ENCODE data around the gene PTGES2. TPM values are rescaled to one million over a fixed set of nuclear protein-coding genes. Genes with fewer than 3 reads are reported as not detected.
A peak's percentile ranks its signal among the peaks of the same experiment; 100 is the strongest.

PTGES2 gene
- total and polyA plus RNA-seq, 11 donors, result 116 to 179 (median 139) TPM

- H3K27ac ChIP-seq, result peak overlapping the region in 2 of 12 donors; percentile 91 to 99
These were observed 56.7 kb downstream of the PTGES2 start for GRCh38 chr9:128070874-128071273.

More at GRCh38 chr9:128070874-128071273, 56.7 kb downstream of the PTGES2 start:
- no peak for ATAC-seq
- TF ChIP-seq CTCF (IDR thresholded peaks at IDR 0.05), result no peak
- TF ChIP-seq POLR2A (IDR thresholded peaks at IDR 0.05), result no peak
- H3K4me3 ChIP-seq, result peak overlapping the region in 1 of 12 donors; percentile 96
- no peak for DNase-seq
- 76 to 83% (median 81%) methylated on average over 7 of the region's 7 CpGs for WGBS, 4 donors
- intact Hi-C loops (cut with DNase I), result no loop called here
- no peaks in the 10 kb centered on the region for H3K36me3 ChIP-seq
- no peaks in the 10 kb centered on the region for H3K27me3 ChIP-seq
- no peaks in the 10 kb centered on the region for H3K9me3 ChIP-seq
- peaks cover 6 to 76% (median 45%) of the 10 kb centered on the region in 12 donors for H3K4me1 ChIP-seq

Other genes starting within 250 kb of the PTGES2 start
- gene ST6GALNAC6, start 228.1 kb downstream of the PTGES2 start, total RNA-seq, result 10 to 100 TPM; 28.4 to 75.9 (median 45.6) TPM
- 10 to 100 TPM; 35.7 to 37.5 TPM for gene ST6GALNAC6, start 228.1 kb downstream of the PTGES2 start, polyA plus RNA-seq
- gene ST6GALNAC4, start 210.7 kb downstream of the PTGES2 start, total RNA-seq, result 10 to 100 TPM; 28.3 to 66.1 (median 42.6) TPM
- gene ST6GALNAC4, start 210.7 kb downstream of the PTGES2 start, polyA plus RNA-seq, result 10 to 100 TPM; 17.0 to 72.0 TPM
- under 1 TPM in 7 of 9 donors, not detected in 2; 0.33 to 0.77 (median 0.51) TPM for gene PIP5KL1, start 197.0 kb downstream of the PTGES2 start, total RNA-seq
- under 1 TPM; 0.12 to 0.15 TPM for gene PIP5KL1, start 197.0 kb downstream of the PTGES2 start, polyA plus RNA-seq
- 10 to 100 TPM in 7 of 9 donors, 1 to 10 TPM in 2; 7.2 to 19.5 (median 11.7) TPM for gene DPM2, start 189.9 kb downstream of the PTGES2 start, total RNA-seq
- gene DPM2, start 189.9 kb downstream of the PTGES2 start, polyA plus RNA-seq, result 10 to 100 TPM; 15.3 to 31.7 TPM
- gene EEIG1, start 146.7 kb downstream of the PTGES2 start, total RNA-seq, result 10 to 100 TPM in 7 of 9 donors, 1 to 10 TPM in 2; 5.4 to 45.2 (median 24.1) TPM
- gene EEIG1, start 146.7 kb downstream of the PTGES2 start, polyA plus RNA-seq, result 10 to 100 TPM in 1 of 2 donors, 1 to 10 TPM in 1; 9.2 to 10.4 TPM
- 1 to 10 TPM; 3.5 to 8.9 (median 7.2) TPM for gene NAIF1, start 60.4 kb downstream of the PTGES2 start, total RNA-seq
- 1 to 10 TPM; 4.0 to 5.0 TPM for gene NAIF1, start 60.4 kb downstream of the PTGES2 start, polyA plus RNA-seq
- gene SLC25A25, start 59.5 kb downstream of the PTGES2 start, total RNA-seq, result 10 to 100 TPM in 3 of 9 donors, 1 to 10 TPM in 6; 3.2 to 15.1 (median 6.7) TPM
- gene SLC25A25, start 59.5 kb downstream of the PTGES2 start, polyA plus RNA-seq, result 1 to 10 TPM; 1.7 to 8.8 TPM
- 1 to 10 TPM in 1 of 9 donors, not detected in 8; 5.8 TPM for gene LCN2, start 21.7 kb upstream of the PTGES2 start, total RNA-seq
- gene LCN2, start 21.7 kb upstream of the PTGES2 start, polyA plus RNA-seq, result 1 to 10 TPM in 1 of 2 donors, not detected in 1; 1.1 TPM
- gene BBLN, start 32.5 kb upstream of the PTGES2 start, total RNA-seq, result 100 to 1,000 TPM in 2 of 9 donors, 10 to 100 TPM in 7; 29.9 to 280 (median 46.4) TPM
- 100 to 1,000 TPM in 1 of 2 donors, 10 to 100 TPM in 1; 47.3 to 122 TPM for gene BBLN, start 32.5 kb upstream of the PTGES2 start, polyA plus RNA-seq
- 100 to 1,000 TPM in 1 of 9 donors, 10 to 100 TPM in 8; 42.6 to 101 (median 79.3) TPM for gene CIZ1, start 63.8 kb upstream of the PTGES2 start, total RNA-seq
- gene CIZ1, start 63.8 kb upstream of the PTGES2 start, polyA plus RNA-seq, result 10 to 100 TPM; 43.7 to 53.8 TPM
- gene DNM1, start 75.7 kb upstream of the PTGES2 start, total RNA-seq, result 10 to 100 TPM in 1 of 9 donors, 1 to 10 TPM in 8; 1.6 to 17.2 (median 3.6) TPM
- 1 to 10 TPM; 2.2 to 7.7 TPM for gene DNM1, start 75.7 kb upstream of the PTGES2 start, polyA plus RNA-seq
- 100 to 1,000 TPM in 1 of 9 donors, 10 to 100 TPM in 8; 68.5 to 122 (median 87.4) TPM for gene GOLGA2, start 148.3 kb upstream of the PTGES2 start, total RNA-seq
- gene GOLGA2, start 148.3 kb upstream of the PTGES2 start, polyA plus RNA-seq, result 100 to 1,000 TPM in 1 of 2 donors, 10 to 100 TPM in 1; 77.7 to 144 TPM
- gene SWI5, start 148.5 kb upstream of the PTGES2 start, total RNA-seq, result 10 to 100 TPM; 10.8 to 23.9 (median 18.7) TPM
- 10 to 100 TPM; 25.8 to 30.6 TPM for gene SWI5, start 148.5 kb upstream of the PTGES2 start, polyA plus RNA-seq
- gene TRUB2, start 194.7 kb upstream of the PTGES2 start, total RNA-seq, result 10 to 100 TPM; 12.9 to 49.7 (median 34.5) TPM
- 10 to 100 TPM; 25.3 to 25.6 TPM for gene TRUB2, start 194.7 kb upstream of the PTGES2 start, polyA plus RNA-seq
- gene COQ4, start 195.1 kb upstream of the PTGES2 start, total RNA-seq, result 10 to 100 TPM; 19.0 to 43.2 (median 29.8) TPM
- gene COQ4, start 195.1 kb upstream of the PTGES2 start, polyA plus RNA-seq, result 10 to 100 TPM; 32.2 to 38.1 TPM
- 10 to 100 TPM; 10.7 to 36.1 (median 17.8) TPM for gene SLC27A4, start 212.8 kb upstream of the PTGES2 start, total RNA-seq
- gene SLC27A4, start 212.8 kb upstream of the PTGES2 start, polyA plus RNA-seq, result 10 to 100 TPM; 25.9 to 48.8 TPM
- 10 to 100 TPM; 34.4 to 55.5 (median 45.4) TPM for gene URM1, start 243.6 kb upstream of the PTGES2 start, total RNA-seq
- 10 to 100 TPM; 30.2 to 85.6 TPM for gene URM1, start 243.6 kb upstream of the PTGES2 start, polyA plus RNA-seq